ENCODE measurements around the gene CORIN.

GRCh38 chr4:47842985-47843384 lies 5.1 kb upstream of the CORIN start:
- TF ChIP-seq CTCF (IDR thresholded peaks at IDR 0.05): no peak
- no peak for TF ChIP-seq POLR2A (IDR thresholded peaks at IDR 0.05)
